ENCODE results near the gene CRAMP1. TPM values are rescaled to one million over a fixed set of nuclear protein-coding genes. Genes with fewer than 3 reads are reported as not detected.

CRAMP1 gene
- total and polyA plus RNA-seq, 2 donors (not counting 3 experiments of a cell fraction or from before 2014, with no cell fraction given): 21.5 to 30.8 TPM

DNA sequence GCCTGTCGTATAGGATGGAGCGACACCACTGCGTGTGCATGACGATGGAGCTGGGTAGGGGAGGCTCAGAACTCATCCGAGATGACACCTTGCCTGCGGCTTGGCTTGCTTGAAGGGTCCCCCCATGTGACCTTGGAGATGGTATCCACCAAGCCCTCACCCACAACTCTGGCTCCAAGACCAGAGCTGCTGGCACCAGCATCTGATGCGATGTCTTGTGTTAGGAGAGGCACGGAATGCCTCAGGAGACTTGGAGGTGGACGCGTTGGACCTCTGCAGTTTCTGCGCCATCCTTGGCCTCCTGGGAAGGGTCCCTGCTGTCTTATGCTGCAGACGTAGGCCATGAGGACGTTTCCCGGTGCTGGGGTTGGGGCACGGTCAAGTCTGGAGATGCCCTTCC is 7.8 kb downstream of the CRAMP1 start:
- H3K4me3 ChIP-seq (replicated peaks in 1 of 3; ENCODE audit: insufficient read depth in 1 of 3, low read depth in 1 of 3, low read length in 3 of 3): no peak overlapping the region
- H3K27me3 ChIP-seq (ENCODE audit: control insufficient read depth in 2 of 2, insufficient read depth in 2 of 2, low read length in 2 of 2): no peaks in the 10 kb centered on the region
- H4K20me1 ChIP-seq (replicated peaks; ENCODE audit: control insufficient read depth, extremely low read depth, insufficient read depth, low read length): no peaks in the 10 kb centered on the region
- no peak overlapping the region for H3K9ac ChIP-seq (replicated peaks; ENCODE audit: extremely low read depth, insufficient read depth, low read length)
- H2AFZ ChIP-seq (ENCODE audit: low read depth, low read length): no peak overlapping the region
- dilution Hi-C loops (cut with MboI; ENCODE audit: extremely low pct_ligation_motif_present, low sequenced_read_pairs) (no loop called here), intact Hi-C loops (cut with micrococcal nuclease) (no loop called here)
- DNase-seq (ENCODE audit: low read depth, low spot score): no peak
- BruUV-seq (replicated peaks): no TSS peak
- H3K27ac ChIP-seq (ENCODE audit: insufficient read depth, low read depth, low read length): no peak overlapping the region
- H3K9me3 ChIP-seq (replicated peaks; ENCODE audit: control insufficient read depth, insufficient read depth, low read length): no peaks in the 10 kb centered on the region
- no peak for FAIRE-seq
- POLR2A ChIA-PET: no interaction called here
- peaks cover 90% of the 10 kb centered on the region for H3K79me2 ChIP-seq (ENCODE audit: control insufficient read depth, insufficient read depth, low read length)
- no peak overlapping the region for H3K4me2 ChIP-seq (ENCODE audit: insufficient read depth, low read length)
- peaks cover 19 to 33% of the 10 kb centered on the region in 2 experiments for H3K36me3 ChIP-seq (ENCODE audit: control insufficient read depth in 2 of 2, extremely low read depth in 1 of 2, insufficient read depth in 2 of 2, low read length in 2 of 2)
- no peaks in the 10 kb centered on the region for H3K9me1 ChIP-seq (replicated peaks; ENCODE audit: control insufficient read depth, extremely low read depth, insufficient read depth, low read length)
- CTCF ChIA-PET: no interaction called here
- TF ChIP-seq POLR2A (IDR thresholded peaks at IDR 0.05; ENCODE audit: low read depth, low read length) (no peak), MAX (IDR thresholded peaks at IDR 0.05; ENCODE audit: insufficient read depth, insufficient read length) (no peak), EZH2 (IDR thresholded peaks at IDR 0.05; ENCODE audit: borderline replicate concordance, low read depth, low read length, severe bottlenecking) (no peak), FOS (IDR thresholded peaks at IDR 0.05; ENCODE audit: borderline replicate concordance, insufficient read depth, low read length) (no peak)
- TF ChIP-seq, protein P1, sequence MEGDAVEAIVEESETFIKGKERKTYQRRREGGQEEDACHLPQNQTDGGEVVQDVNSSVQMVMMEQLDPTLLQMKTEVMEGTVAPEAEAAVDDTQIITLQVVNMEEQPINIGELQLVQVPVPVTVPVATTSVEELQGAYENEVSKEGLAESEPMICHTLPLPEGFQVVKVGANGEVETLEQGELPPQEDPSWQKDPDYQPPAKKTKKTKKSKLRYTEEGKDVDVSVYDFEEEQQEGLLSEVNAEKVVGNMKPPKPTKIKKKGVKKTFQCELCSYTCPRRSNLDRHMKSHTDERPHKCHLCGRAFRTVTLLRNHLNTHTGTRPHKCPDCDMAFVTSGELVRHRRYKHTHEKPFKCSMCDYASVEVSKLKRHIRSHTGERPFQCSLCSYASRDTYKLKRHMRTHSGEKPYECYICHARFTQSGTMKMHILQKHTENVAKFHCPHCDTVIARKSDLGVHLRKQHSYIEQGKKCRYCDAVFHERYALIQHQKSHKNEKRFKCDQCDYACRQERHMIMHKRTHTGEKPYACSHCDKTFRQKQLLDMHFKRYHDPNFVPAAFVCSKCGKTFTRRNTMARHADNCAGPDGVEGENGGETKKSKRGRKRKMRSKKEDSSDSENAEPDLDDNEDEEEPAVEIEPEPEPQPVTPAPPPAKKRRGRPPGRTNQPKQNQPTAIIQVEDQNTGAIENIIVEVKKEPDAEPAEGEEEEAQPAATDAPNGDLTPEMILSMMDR (IDR thresholded peaks at IDR 0.05; ENCODE audit: extremely low read depth in 1 of 2, insufficient read depth in 1 of 2, low read depth in 1 of 2, low read length in 2 of 2): no peak
- H3K4me1 ChIP-seq (ENCODE audit: control insufficient read depth, extremely low read depth, insufficient read depth, low read length): peaks cover 14% of the 10 kb centered on the region

- FAIRE-seq (no peak), DNase-seq (ENCODE audit: low read depth, low spot score) (no peak)
- no peak overlapping the region for H3K27ac ChIP-seq (ENCODE audit: insufficient read depth, low read depth, low read length)
- peaks cover 89% of the 10 kb centered on the region for H3K79me2 ChIP-seq (ENCODE audit: control insufficient read depth, insufficient read depth, low read length)
- H3K9ac ChIP-seq (replicated peaks; ENCODE audit: extremely low read depth, insufficient read depth, low read length): no peak overlapping the region
- no peaks in the 10 kb centered on the region for H3K9me1 ChIP-seq (replicated peaks; ENCODE audit: control insufficient read depth, extremely low read depth, insufficient read depth, low read length)
- no peak overlapping the region for H3K4me2 ChIP-seq (ENCODE audit: insufficient read depth, low read length)
- no peaks in the 10 kb centered on the region for H4K20me1 ChIP-seq (replicated peaks; ENCODE audit: control insufficient read depth, extremely low read depth, insufficient read depth, low read length)
- TF ChIP-seq, protein P1 (IDR thresholded peaks at IDR 0.05; ENCODE audit: extremely low read depth in 1 of 2, insufficient read depth in 1 of 2, low read depth in 1 of 2, low read length in 2 of 2): no peak
- no peak for TF ChIP-seq MYC (IDR thresholded peaks at IDR 0.05; ENCODE audit: low read depth, low read length)
- TF ChIP-seq POLR2A (IDR thresholded peaks at IDR 0.05; ENCODE audit: low read depth, low read length): no peak
- TF ChIP-seq MAX (IDR thresholded peaks at IDR 0.05; ENCODE audit: insufficient read depth, insufficient read length): no peak
- TF ChIP-seq FOS (IDR thresholded peaks at IDR 0.05; ENCODE audit: borderline replicate concordance, insufficient read depth, low read length): no peak
- TF ChIP-seq JUN (IDR thresholded peaks at IDR 0.05; ENCODE audit: borderline replicate concordance, insufficient read depth, insufficient read length, low read depth): no peak
- no peak for TF ChIP-seq POLR2AphosphoS5 (IDR thresholded peaks at IDR 0.05; ENCODE audit: insufficient read depth, low read depth, low read length)
- no peak for TF ChIP-seq GATA2 (IDR thresholded peaks at IDR 0.05; ENCODE audit: insufficient read depth, insufficient read length, low read depth, low read length)
- TF ChIP-seq EZH2 (IDR thresholded peaks at IDR 0.05; ENCODE audit: borderline replicate concordance, low read depth, low read length, severe bottlenecking): no peak
- no peak overlapping the region for H2AFZ ChIP-seq (ENCODE audit: low read depth, low read length)
- no peak overlapping the region for H3K4me3 ChIP-seq (replicated peaks in 1 of 3; ENCODE audit: insufficient read depth in 1 of 3, low read depth in 1 of 3, low read length in 3 of 3)
- intact Hi-C loops (cut with micrococcal nuclease) (no loop called here), dilution Hi-C loops (cut with MboI; ENCODE audit: extremely low pct_ligation_motif_present, low sequenced_read_pairs) (no loop called here)
- H3K9me3 ChIP-seq (replicated peaks; ENCODE audit: control insufficient read depth, insufficient read depth, low read length): no peaks in the 10 kb centered on the region
- no TSS peak for BruUV-seq (replicated peaks)
- no peaks in the 10 kb centered on the region for H3K27me3 ChIP-seq (ENCODE audit: control insufficient read depth in 2 of 2, insufficient read depth in 2 of 2, low read length in 2 of 2)
- peaks cover 19 to 33% of the 10 kb centered on the region in 2 experiments for H3K36me3 ChIP-seq (ENCODE audit: control insufficient read depth in 2 of 2, extremely low read depth in 1 of 2, insufficient read depth in 2 of 2, low read length in 2 of 2)
- CTCF ChIA-PET: interaction anchor here (0.6 kb wide), 1 partner anchor 9 kb away, joined by 3 read pairs; the partner anchor contains the start of genes CRAMP1 and IFT140
- POLR2A ChIA-PET: no interaction called here
- peaks cover 10% of the 10 kb centered on the region for H3K4me1 ChIP-seq (ENCODE audit: control insufficient read depth, extremely low read depth, insufficient read depth, low read length)
Observed at GRCh38 chr16:1620391-1620790, 8.2 kb downstream of the CRAMP1 start.
